Keratinocyte (primary cell): ENCODE results near the gene CAMK2D. TPM values are rescaled to one million over a fixed set of nuclear protein-coding genes. Genes with fewer than 3 reads are reported as not detected.

Source experiments
- DNase-seq: peaks from one replicate; pipeline ENCODE4 v3.0.0-alpha.2; 2011; ENCODE audit warnings: low read depth, missing footprints, low spot score
- FAIRE-seq: peaks from 2 replicates; lab custom pipeline; 2011; peaks lifted over from hg19 to GRCh38; lab: Jason Lieb, UNC
- H2AFZ ChIP-seq: 2 replicates; pipeline ENCODE4 v1.6.0; 2012; ENCODE audit warnings: low read length, control low read depth, inconsistent platforms; ENCODE audit not compliant: control insufficient read depth
- H3K27ac ChIP-seq: 2 replicates; pipeline ENCODE4 v1.5.1; 2011; ENCODE audit warnings: low read length; ENCODE audit not compliant: control insufficient read depth, insufficient read depth
- H3K27me3 ChIP-seq: 3 replicates; pipeline ENCODE4 v1.6.0; 2011; ENCODE audit warnings: low read length; ENCODE audit not compliant: control insufficient read depth, insufficient read depth; ENCODE audit errors: extremely low read depth
- H3K36me3 ChIP-seq, 2 experiments: 2 replicates in 1 of 2; 3 replicates in 1 of 2; pipeline ENCODE4 v1.5.1; 2011; ENCODE audit warnings: low read length in 2 of 2, mild to moderate bottlenecking in 1 of 2; ENCODE audit not compliant: control insufficient read depth in 2 of 2, insufficient read depth in 2 of 2; ENCODE audit errors: extremely low read depth in 1 of 2
- H3K4me1 ChIP-seq: 3 replicates; pipeline ENCODE4 v1.5.1; 2011; ENCODE audit warnings: low read length; ENCODE audit not compliant: control insufficient read depth, insufficient read depth; ENCODE audit errors: extremely low read depth
- H3K4me2 ChIP-seq: 3 replicates; pipeline ENCODE4 v1.6.0; 2011; ENCODE audit warnings: low read depth, low read length; ENCODE audit not compliant: control insufficient read depth, insufficient read depth; ENCODE audit errors: extremely low read depth
- H3K4me3 ChIP-seq, 3 experiments: fragments of 200-600 bp in 1 of 3; sonication (generic) in 1 of 3; 2 replicates in 2 of 3; 3 replicates in 1 of 3; pipeline ENCODE4 v1.5.1; 2011 to 2016; ENCODE audit warnings: low read length in 3 of 3, mild to moderate bottlenecking in 3 of 3, control low read depth in 2 of 3, inconsistent platforms in 1 of 3, low read depth in 1 of 3, mixed read lengths in 1 of 3, mixed run types in 1 of 3, moderate library complexity in 1 of 3; ENCODE audit not compliant: control insufficient read depth in 2 of 3, insufficient read depth in 2 of 3; ENCODE audit errors: extremely low read depth in 1 of 3
- H3K79me2 ChIP-seq: 2 replicates; pipeline ENCODE4 v1.6.0; 2012; ENCODE audit warnings: low read length; ENCODE audit not compliant: control insufficient read depth, insufficient read depth
- H3K9ac ChIP-seq: 3 replicates; pipeline ENCODE4 v1.6.0; 2011; ENCODE audit warnings: low read length; ENCODE audit not compliant: control insufficient read depth, insufficient read depth; ENCODE audit errors: extremely low read depth
- H3K9me1 ChIP-seq: 3 replicates; pipeline ENCODE4 v1.6.0; 2011; ENCODE audit warnings: low read length; ENCODE audit not compliant: control insufficient read depth, insufficient read depth; ENCODE audit errors: extremely low read depth
- H3K9me3 ChIP-seq: 2 replicates; pipeline ENCODE4 v1.5.1; 2012; ENCODE audit warnings: low read depth, low read length; ENCODE audit not compliant: control insufficient read depth
- H4K20me1 ChIP-seq: 3 replicates; pipeline ENCODE4 v1.6.0; 2011; ENCODE audit warnings: low read length; ENCODE audit not compliant: control insufficient read depth, insufficient read depth; ENCODE audit errors: extremely low read depth
- CTCF ChIP-seq, 3 experiments: IDR thresholded peaks in 1 of 3; conservative IDR thresholded peaks in 1 of 3; optimal IDR thresholded peaks in 1 of 3; 2 replicates in 2 of 3; 3 replicates in 1 of 3; pipeline versions ENCODE3 to v1.5.1; 2011; ENCODE audit warnings: low read length in 3 of 3, mild to moderate bottlenecking in 3 of 3, moderate library complexity in 2 of 3, control low read depth in 1 of 3, inconsistent platforms in 1 of 3; ENCODE audit not compliant: insufficient read depth in 2 of 3; ENCODE audit errors: extremely low read depth in 1 of 3
- EZH2 ChIP-seq: IDR thresholded peaks from one replicate; pipeline ENCODE4 v1.6.1; 2012; ENCODE audit warnings: inconsistent platforms, mild to moderate bottlenecking, low read length, moderate library complexity
- dilution Hi-C: fragments of 300-500 bp; cut with MboI; formaldehyde crosslinking; loops from one replicate; pipeline ENCODE4 v1.7.0; 2020; ENCODE audit warnings: low sequenced_read_pairs; ENCODE audit not compliant: extremely low pct_ligation_motif_present
- polyA plus RNA-seq, 5 experiments: library from polyadenylated mRNA; depleted of rRNA in 3 of 5; stranded (reverse) in 3 of 5; stranded (forward) in 1 of 5; unstranded in 1 of 5; fragments of >200 nt; gene quantifications; 1 replicate in 1 of 5; 2 replicates in 3 of 5; 3 replicates in 1 of 5; pipeline versions ENCODE4 v1.2.1 to v1.2.3, GENCODE V29; 2011 to 2012; ENCODE audit warnings: missing spikeins in 2 of 5, low read depth in 1 of 5, low replicate concordance in 1 of 5

The CAMK2D gene
- polyA plus RNA-seq, 1 donor (not counting 4 experiments of a cell fraction or from before 2014, with no cell fraction given): 18.8 TPM

- TF ChIP-seq CTCF (optimal IDR thresholded peaks at IDR 0.05 in 1 of 3, IDR thresholded peaks at IDR 0.05 in 1 of 3, conservative IDR thresholded peaks at IDR 0.05 in 1 of 3; ENCODE audit: extremely low read depth in 1 of 3, insufficient read depth in 2 of 3, low read length in 3 of 3): no peak
- no peak for TF ChIP-seq EZH2
- Histone ChIP-seq H3K4me1 (no peaks in the 10 kb centered on the region), H3K4me3 (no peak overlapping the region), H3K27ac (no peak overlapping the region), H3K9me3 (no peaks in the 10 kb centered on the region), H3K4me2 (no peak overlapping the region), H3K27me3 (no peaks in the 10 kb centered on the region), H3K36me3 (no peaks in the 10 kb centered on the region), H3K79me2 (no peaks in the 10 kb centered on the region), H4K20me1 (no peaks in the 10 kb centered on the region), H3K9ac (no peak overlapping the region), H3K9me1 (no peaks in the 10 kb centered on the region), H2AFZ (no peak overlapping the region)
- dilution Hi-C loops: no loop called here
- no peak for DNase-seq
- no peak for FAIRE-seq
Measured at GRCh38 chr4:113725963-113726362, 35.6 kb downstream of the CAMK2D start.

GRCh38 chr4:113718252-113718651 is 43.3 kb downstream of the CAMK2D start:
- H3K9me3 ChIP-seq: no peaks in the 10 kb centered on the region
- no peak for FAIRE-seq
- H3K36me3 ChIP-seq: no peaks in the 10 kb centered on the region
- no peak for DNase-seq
- no peak overlapping the region for H3K9ac ChIP-seq
- H3K4me1 ChIP-seq: no peaks in the 10 kb centered on the region
- H3K9me1 ChIP-seq: no peaks in the 10 kb centered on the region
- TF ChIP-seq CTCF (optimal IDR thresholded peaks at IDR 0.05 in 1 of 3, IDR thresholded peaks at IDR 0.05 in 1 of 3, conservative IDR thresholded peaks at IDR 0.05 in 1 of 3; ENCODE audit: extremely low read depth in 1 of 3, insufficient read depth in 2 of 3, low read length in 3 of 3): no peak
- TF ChIP-seq EZH2: no peak
- H3K27me3 ChIP-seq: no peaks in the 10 kb centered on the region
- H3K4me2 ChIP-seq: no peak overlapping the region
- no peak overlapping the region for H2AFZ ChIP-seq
- no peaks in the 10 kb centered on the region for H4K20me1 ChIP-seq
- dilution Hi-C loops: no loop called here
- no peak overlapping the region for H3K4me3 ChIP-seq
- no peaks in the 10 kb centered on the region for H3K79me2 ChIP-seq
- H3K27ac ChIP-seq: no peak overlapping the region
